Keratinocyte (primary cell): ENCODE data around the gene ANGPTL8. TPM values are rescaled to one million over a fixed set of nuclear protein-coding genes. Genes with fewer than 3 reads are reported as not detected.
A peak's percentile ranks its signal among the peaks of the same experiment; 100 is the strongest.

Experiments used
- DNase-seq: peaks from one replicate; pipeline ENCODE4 v3.0.0-alpha.2; 2011; ENCODE audit warnings: low read depth, missing footprints, low spot score
- FAIRE-seq: peaks from 2 replicates; lab custom pipeline; 2011; peaks lifted over from hg19 to GRCh38; lab: Jason Lieb, UNC
- H2AFZ ChIP-seq: 2 replicates; pipeline ENCODE4 v1.6.0; 2012; ENCODE audit warnings: low read length, control low read depth, inconsistent platforms; ENCODE audit not compliant: control insufficient read depth
- H3K27ac ChIP-seq: 2 replicates; pipeline ENCODE4 v1.5.1; 2011; ENCODE audit warnings: low read length; ENCODE audit not compliant: control insufficient read depth, insufficient read depth
- H3K27me3 ChIP-seq: 3 replicates; pipeline ENCODE4 v1.6.0; 2011; ENCODE audit warnings: low read length; ENCODE audit not compliant: control insufficient read depth, insufficient read depth; ENCODE audit errors: extremely low read depth
- H3K36me3 ChIP-seq, 2 experiments: 2 replicates in 1 of 2; 3 replicates in 1 of 2; pipeline ENCODE4 v1.5.1; 2011; ENCODE audit warnings: low read length in 2 of 2, mild to moderate bottlenecking in 1 of 2; ENCODE audit not compliant: control insufficient read depth in 2 of 2, insufficient read depth in 2 of 2; ENCODE audit errors: extremely low read depth in 1 of 2
- H3K4me1 ChIP-seq: 3 replicates; pipeline ENCODE4 v1.5.1; 2011; ENCODE audit warnings: low read length; ENCODE audit not compliant: control insufficient read depth, insufficient read depth; ENCODE audit errors: extremely low read depth
- H3K4me2 ChIP-seq: 3 replicates; pipeline ENCODE4 v1.6.0; 2011; ENCODE audit warnings: low read depth, low read length; ENCODE audit not compliant: control insufficient read depth, insufficient read depth; ENCODE audit errors: extremely low read depth
- H3K4me3 ChIP-seq, 3 experiments: fragments of 200-600 bp in 1 of 3; sonication (generic) in 1 of 3; 2 replicates in 2 of 3; 3 replicates in 1 of 3; pipeline ENCODE4 v1.5.1; 2011 to 2016; ENCODE audit warnings: low read length in 3 of 3, mild to moderate bottlenecking in 3 of 3, control low read depth in 2 of 3, inconsistent platforms in 1 of 3, low read depth in 1 of 3, mixed read lengths in 1 of 3, mixed run types in 1 of 3, moderate library complexity in 1 of 3; ENCODE audit not compliant: control insufficient read depth in 2 of 3, insufficient read depth in 2 of 3; ENCODE audit errors: extremely low read depth in 1 of 3
- H3K79me2 ChIP-seq: 2 replicates; pipeline ENCODE4 v1.6.0; 2012; ENCODE audit warnings: low read length; ENCODE audit not compliant: control insufficient read depth, insufficient read depth
- H3K9ac ChIP-seq: 3 replicates; pipeline ENCODE4 v1.6.0; 2011; ENCODE audit warnings: low read length; ENCODE audit not compliant: control insufficient read depth, insufficient read depth; ENCODE audit errors: extremely low read depth
- H3K9me1 ChIP-seq: 3 replicates; pipeline ENCODE4 v1.6.0; 2011; ENCODE audit warnings: low read length; ENCODE audit not compliant: control insufficient read depth, insufficient read depth; ENCODE audit errors: extremely low read depth
- H3K9me3 ChIP-seq: 2 replicates; pipeline ENCODE4 v1.5.1; 2012; ENCODE audit warnings: low read depth, low read length; ENCODE audit not compliant: control insufficient read depth
- H4K20me1 ChIP-seq: 3 replicates; pipeline ENCODE4 v1.6.0; 2011; ENCODE audit warnings: low read length; ENCODE audit not compliant: control insufficient read depth, insufficient read depth; ENCODE audit errors: extremely low read depth
- EZH2 ChIP-seq: IDR thresholded peaks from one replicate; pipeline ENCODE4 v1.6.1; 2012; ENCODE audit warnings: inconsistent platforms, mild to moderate bottlenecking, low read length, moderate library complexity
- dilution Hi-C: fragments of 300-500 bp; cut with MboI; formaldehyde crosslinking; loops from one replicate; pipeline ENCODE4 v1.7.0; 2020; ENCODE audit warnings: low sequenced_read_pairs; ENCODE audit not compliant: extremely low pct_ligation_motif_present
- polyA plus RNA-seq, 5 experiments: library from polyadenylated mRNA; depleted of rRNA in 3 of 5; stranded (reverse) in 3 of 5; stranded (forward) in 1 of 5; unstranded in 1 of 5; fragments of >200 nt; gene quantifications; 1 replicate in 1 of 5; 2 replicates in 3 of 5; 3 replicates in 1 of 5; pipeline versions ENCODE4 v1.2.1 to v1.2.3, GENCODE V29; 2011 to 2012; ENCODE audit warnings: missing spikeins in 2 of 5, low read depth in 1 of 5, low replicate concordance in 1 of 5
- TF ChIP-seq, protein P1 (sequence below), 3 experiments: IDR thresholded peaks in 1 of 3; conservative IDR thresholded peaks in 1 of 3; optimal IDR thresholded peaks in 1 of 3; 2 replicates in 2 of 3; 3 replicates in 1 of 3; pipeline versions ENCODE3 to v1.5.1; 2011; ENCODE audit warnings: low read length in 3 of 3, mild to moderate bottlenecking in 3 of 3, moderate library complexity in 2 of 3, control low read depth in 1 of 3, inconsistent platforms in 1 of 3; ENCODE audit not compliant: insufficient read depth in 2 of 3; ENCODE audit errors: extremely low read depth in 1 of 3

The ANGPTL8 gene
- polyA plus RNA-seq, 1 donor (not counting 4 experiments of a cell fraction or from before 2014, with no cell fraction given): 0.18 TPM

DNA sequence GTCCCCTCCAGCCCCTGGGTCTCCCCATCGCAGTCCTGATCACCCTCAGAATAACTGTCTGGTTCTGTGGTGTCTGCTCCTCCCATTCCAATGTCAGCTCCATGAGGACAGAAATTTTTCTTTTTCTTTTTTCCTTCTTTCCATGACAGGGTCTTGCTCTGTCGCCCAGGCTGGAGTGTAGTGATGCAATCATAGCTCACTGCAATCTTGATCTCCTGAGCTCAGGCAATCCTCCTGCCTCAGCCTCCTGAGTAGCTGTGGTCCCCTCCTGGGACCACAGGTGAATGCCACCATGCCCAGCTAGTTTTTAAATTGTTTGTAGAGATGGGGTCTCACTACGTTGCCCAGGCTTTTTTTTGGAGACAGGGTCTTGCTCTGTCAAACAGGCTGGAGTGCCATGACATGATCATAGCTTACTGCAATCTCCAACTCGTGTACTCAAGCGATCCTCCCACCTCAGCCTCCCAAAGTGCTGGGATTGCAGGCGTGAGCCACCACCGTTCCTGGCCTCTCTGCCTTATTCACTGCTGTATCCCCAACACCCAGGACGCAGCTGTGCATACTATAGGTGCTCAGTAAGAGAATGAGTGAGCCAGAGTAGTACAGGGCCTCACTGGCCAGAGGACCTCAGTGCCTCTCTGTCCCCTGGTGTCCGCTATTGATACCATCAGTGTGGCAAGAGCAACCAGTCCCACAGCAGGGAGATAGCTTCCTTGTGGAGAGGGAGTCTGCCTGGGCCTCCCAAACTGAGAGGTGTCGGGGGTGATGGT, 28.1 kb downstream of the ANGPTL8 start:
- Histone ChIP-seq H3K27me3 (no peaks in the 10 kb centered on the region), H3K4me3 (no peak overlapping the region), H3K9me3 (no peaks in the 10 kb centered on the region), H4K20me1 (no peaks in the 10 kb centered on the region), H3K4me2 (no peak overlapping the region), H3K27ac (no peak overlapping the region), H3K9me1 (no peaks in the 10 kb centered on the region), H2AFZ (no peak overlapping the region), H3K9ac (no peak overlapping the region), H3K36me3 (no peaks in the 10 kb centered on the region), H3K79me2 (no peaks in the 10 kb centered on the region), H3K4me1 (peaks cover 34% of the 10 kb centered on the region)
- dilution Hi-C loops: no loop called here
- FAIRE-seq (no peak), DNase-seq (no peak)
- no peak for TF ChIP-seq EZH2
- TF ChIP-seq, protein P1, sequence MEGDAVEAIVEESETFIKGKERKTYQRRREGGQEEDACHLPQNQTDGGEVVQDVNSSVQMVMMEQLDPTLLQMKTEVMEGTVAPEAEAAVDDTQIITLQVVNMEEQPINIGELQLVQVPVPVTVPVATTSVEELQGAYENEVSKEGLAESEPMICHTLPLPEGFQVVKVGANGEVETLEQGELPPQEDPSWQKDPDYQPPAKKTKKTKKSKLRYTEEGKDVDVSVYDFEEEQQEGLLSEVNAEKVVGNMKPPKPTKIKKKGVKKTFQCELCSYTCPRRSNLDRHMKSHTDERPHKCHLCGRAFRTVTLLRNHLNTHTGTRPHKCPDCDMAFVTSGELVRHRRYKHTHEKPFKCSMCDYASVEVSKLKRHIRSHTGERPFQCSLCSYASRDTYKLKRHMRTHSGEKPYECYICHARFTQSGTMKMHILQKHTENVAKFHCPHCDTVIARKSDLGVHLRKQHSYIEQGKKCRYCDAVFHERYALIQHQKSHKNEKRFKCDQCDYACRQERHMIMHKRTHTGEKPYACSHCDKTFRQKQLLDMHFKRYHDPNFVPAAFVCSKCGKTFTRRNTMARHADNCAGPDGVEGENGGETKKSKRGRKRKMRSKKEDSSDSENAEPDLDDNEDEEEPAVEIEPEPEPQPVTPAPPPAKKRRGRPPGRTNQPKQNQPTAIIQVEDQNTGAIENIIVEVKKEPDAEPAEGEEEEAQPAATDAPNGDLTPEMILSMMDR (optimal IDR thresholded peaks at IDR 0.05 in 1 of 3, IDR thresholded peaks at IDR 0.05 in 1 of 3, conservative IDR thresholded peaks at IDR 0.05 in 1 of 3; ENCODE audit: extremely low read depth in 1 of 3, insufficient read depth in 2 of 3, low read length in 3 of 3): no peak

DNA sequence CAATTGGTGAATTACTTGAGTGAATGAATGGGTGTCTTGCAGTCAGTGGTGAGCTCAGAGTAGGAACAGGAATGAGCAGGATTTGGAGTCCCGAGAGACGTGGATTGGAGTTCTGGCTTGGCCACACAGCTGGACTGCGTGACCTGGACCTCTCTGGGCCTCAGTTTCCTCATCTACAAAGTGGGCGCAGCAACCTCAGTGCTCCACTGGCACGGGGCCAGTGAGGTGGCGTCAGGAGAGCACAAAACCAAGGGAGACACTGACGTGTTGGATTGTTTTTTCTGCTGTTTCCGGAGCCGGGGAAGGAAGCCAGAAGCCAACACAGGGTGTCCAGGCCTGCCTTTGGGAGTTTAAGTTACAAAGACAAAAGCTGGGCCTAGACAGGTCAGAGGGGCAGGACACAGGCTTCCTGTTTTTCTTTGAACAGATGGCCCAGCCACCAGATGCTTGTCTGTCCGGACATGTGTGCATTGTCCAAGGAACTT, 29.4 kb downstream of the ANGPTL8 start:
- H3K9me1 ChIP-seq: no peaks in the 10 kb centered on the region
- no peaks in the 10 kb centered on the region for H3K36me3 ChIP-seq
- H3K4me2 ChIP-seq: peak overlapping the region; percentile 52
- H4K20me1 ChIP-seq: no peaks in the 10 kb centered on the region
- dilution Hi-C loops: no loop called here
- no peaks in the 10 kb centered on the region for H3K27me3 ChIP-seq
- peak; percentile 85 for FAIRE-seq
- TF ChIP-seq EZH2: no peak
- TF ChIP-seq, protein P1 (optimal IDR thresholded peaks at IDR 0.05 in 1 of 3, IDR thresholded peaks at IDR 0.05 in 1 of 3, conservative IDR thresholded peaks at IDR 0.05 in 1 of 3; ENCODE audit: extremely low read depth in 1 of 3, insufficient read depth in 2 of 3, low read length in 3 of 3): no peak
- H3K4me3 ChIP-seq: no peak overlapping the region
- H3K4me1 ChIP-seq: peaks cover 32% of the 10 kb centered on the region
- H3K79me2 ChIP-seq: no peaks in the 10 kb centered on the region
- no peak overlapping the region for H2AFZ ChIP-seq
- DNase-seq: no peak
- H3K9ac ChIP-seq: peak overlapping the region; percentile 18
- H3K27ac ChIP-seq: peak overlapping the region; percentile 37
- no peaks in the 10 kb centered on the region for H3K9me3 ChIP-seq
